Activated T-cell treated with anti-CD3 and anti-CD28 coated beads, Interleukin-2, amount 50 U/mL, for 4 hours (primary cell): ENCODE data around the gene SLC25A18. TPM values are rescaled to one million over a fixed set of nuclear protein-coding genes. Genes with fewer than 3 reads are reported as not detected.
A peak's percentile ranks its signal among the peaks of the same experiment; 100 is the strongest.

ENCODE experiments used
- ATAC-seq, 2 donors: fragments of 200-7000 bp; cut with Tn5 transposase; one replicate each; pipeline ENCODE4 v1.10.0; 2021
- DNase-seq: peaks from one replicate; pipeline ENCODE4 v3.0.0-alpha.2; 2020
- H3K27me3 Mint-ChIP-seq: one replicate; pipeline ENCODE4 v1.8.0; 2021; ENCODE audit warnings: low read depth, mixed read lengths
- H3K36me3 Mint-ChIP-seq: one replicate; pipeline ENCODE4 v1.8.0; 2022; ENCODE audit warnings: mixed read lengths; ENCODE audit not compliant: insufficient read depth
- H3K4me1 Mint-ChIP-seq: one replicate; pipeline ENCODE4 v1.8.0; 2021; ENCODE audit warnings: low read depth, mixed read lengths
- H3K4me3 Mint-ChIP-seq: one replicate; pipeline ENCODE4 v1.8.0; 2021; ENCODE audit warnings: mild to moderate bottlenecking, moderate library complexity, mixed read lengths
- H3K9me3 Mint-ChIP-seq: one replicate; pipeline ENCODE4 v1.8.0; 2021; ENCODE audit warnings: mixed read lengths
- total RNA-seq, 3 donors: library from RNA; stranded (reverse); gene quantifications; one replicate each; pipeline ENCODE4 v1.2.1, GENCODE V29; 2021

Gene SLC25A18
- total RNA-seq, 3 donors from 2014 or later = not detected

GRCh38 chr22:17638182-17638431 is 74.8 kb downstream of the SLC25A18 start:
- DNase-seq (peak; percentile 5), ATAC-seq (peak; percentile 8 to 9)
- peaks cover 4% of the 10 kb centered on the region for H3K36me3 Mint-ChIP-seq
- H3K4me1 Mint-ChIP-seq = peaks cover 25% of the 10 kb centered on the region
- peak overlapping the region; percentile 91 for H3K4me3 Mint-ChIP-seq
- H3K27me3 Mint-ChIP-seq = no peaks in the 10 kb centered on the region
- H3K9me3 Mint-ChIP-seq = no peaks in the 10 kb centered on the region

DNA sequence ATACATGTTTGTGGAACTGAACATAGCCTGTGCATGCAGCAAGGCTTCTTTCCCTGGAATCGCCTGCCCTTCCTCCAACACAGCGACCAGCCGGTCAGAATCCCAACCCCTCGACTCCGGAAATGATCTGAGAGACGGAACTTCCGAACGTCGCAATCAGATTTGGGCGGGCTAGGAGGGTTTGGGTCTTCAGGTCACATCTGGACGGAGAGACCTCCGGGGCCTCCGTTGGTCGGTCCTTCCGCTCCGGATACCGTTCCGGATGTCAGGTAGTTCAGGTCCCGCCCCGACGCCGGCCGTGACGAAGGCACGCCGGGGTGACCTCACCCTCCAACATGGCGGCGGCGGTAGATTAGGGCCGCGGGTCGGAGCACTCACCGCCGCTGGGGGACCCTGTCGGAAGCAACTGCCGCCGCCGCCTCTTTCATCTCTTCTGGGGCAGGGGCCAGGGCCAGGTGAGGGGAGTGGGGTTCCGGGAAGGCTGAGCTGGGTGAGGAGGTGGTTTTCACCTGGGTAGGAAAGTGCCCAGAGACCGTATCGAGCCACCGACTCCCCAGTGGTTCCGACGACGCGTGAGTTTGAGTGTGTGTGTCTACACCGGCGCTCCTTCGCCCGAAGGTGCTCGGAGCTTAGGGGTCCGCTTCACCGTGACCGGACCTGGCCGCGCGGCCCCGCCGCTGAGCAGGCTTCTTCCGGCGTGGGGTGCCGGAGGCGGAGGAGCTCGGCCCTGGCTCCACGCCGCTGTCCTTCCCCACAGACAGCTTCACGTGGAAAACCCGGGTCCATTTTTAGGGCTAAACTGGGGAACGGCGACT is 75.3 kb downstream of the SLC25A18 start, which contains the start of gene BCL2L13:
Gene BCL2L13 (plus strand): TSS at position 326 of the 815 bp plus-strand sequence. CDS start 16,955 bp downstream, outside the sequence.
- ATAC-seq (peak; percentile 97 to 98), DNase-seq (peak; percentile 80)
- Mint-ChIP-seq H3K36me3 (peaks cover 4% of the 10 kb centered on the region), H3K4me1 (peaks cover 25% of the 10 kb centered on the region), H3K9me3 (no peaks in the 10 kb centered on the region), H3K4me3 (peak within 1 kb of the TSS; percentile 91), H3K27me3 (no peaks in the 10 kb centered on the region)

DNA sequence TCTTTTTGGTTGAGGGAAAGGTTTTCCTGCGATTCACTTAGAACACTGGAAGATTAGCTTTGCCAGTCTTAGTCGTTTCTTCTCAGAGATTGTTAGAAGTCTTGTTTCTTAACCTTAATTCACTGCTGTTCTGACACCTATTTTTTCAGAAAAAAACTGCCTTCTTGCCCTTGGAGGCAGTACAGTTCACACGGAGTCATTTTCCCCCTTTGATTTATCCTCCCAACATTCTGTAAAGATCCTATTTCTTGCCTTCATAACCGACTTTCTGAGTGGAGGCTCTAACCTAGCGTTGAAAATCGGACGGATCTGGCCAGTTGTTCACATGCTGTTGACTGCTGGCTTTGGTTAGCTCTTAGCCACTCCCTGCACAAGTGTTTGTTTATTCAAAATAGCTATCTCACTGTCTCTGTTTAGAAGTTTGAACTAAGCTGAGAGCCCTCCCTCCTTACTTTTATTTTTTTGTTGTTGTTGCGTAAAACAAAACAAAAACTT is 76.0 kb downstream of the SLC25A18 start:
- H3K27me3 Mint-ChIP-seq = no peaks in the 10 kb centered on the region
- peak overlapping the region; percentile 91 for H3K4me3 Mint-ChIP-seq
- no peak for DNase-seq
- no peak for ATAC-seq
- peaks cover 4% of the 10 kb centered on the region for H3K36me3 Mint-ChIP-seq
- H3K9me3 Mint-ChIP-seq = no peaks in the 10 kb centered on the region
- peaks cover 25% of the 10 kb centered on the region for H3K4me1 Mint-ChIP-seq

Other genes with a start within 250 kb of the SLC25A18 start
- gene CECR2, start 194.0 kb upstream of the SLC25A18 start, total RNA-seq = under 1 TPM; 0.05 to 0.14 (median 0.08) TPM
- 100 to 1,000 TPM in 2 of 3 donors, 10 to 100 TPM in 1; 96.9 to 116 (median 104) TPM for gene ATP6V1E1, start 65.3 kb downstream of the SLC25A18 start, total RNA-seq
- 10 to 100 TPM; 32.3 to 37.8 (median 35.7) TPM for gene BCL2L13, start 75.3 kb downstream of the SLC25A18 start, total RNA-seq
- gene BID, start 211.0 kb downstream of the SLC25A18 start, total RNA-seq = 10 to 100 TPM; 30.3 to 39.5 (median 36.5) TPM